ENCODE measurements around the gene SMARCC2. TPM values are rescaled to one million over a fixed set of nuclear protein-coding genes. Genes with fewer than 3 reads are reported as not detected.

The SMARCC2 gene
- total RNA-seq, 1 donor from 2014 or later, result 147 TPM

- H3K27ac Mint-ChIP-seq, result peak overlapping the region; percentile 97
- H3K9me3 Mint-ChIP-seq, result no peaks in the 10 kb centered on the region
- peak overlapping the region; percentile 94 for H3K4me3 Mint-ChIP-seq
Observed at GRCh38 chr12:56153678-56154065, 35.6 kb downstream of the SMARCC2 start.

GRCh38 chr12:56152756-56153677, 36.3 kb downstream of the SMARCC2 start:
- no peak for TF ChIP-seq CTCF (conservative IDR thresholded peaks at IDR 0.05)
- Mint-ChIP-seq H3K27ac (peak overlapping the region; percentile 97), H3K4me3 (peak overlapping the region; percentile 94), H3K9me3 (no peaks in the 10 kb centered on the region), H3K36me3 (peaks cover 4% of the 10 kb centered on the region), H3K27me3 (no peaks in the 10 kb centered on the region), H3K4me1 (ENCODE audit: unreplicated experiment) (peaks cover 35% of the 10 kb centered on the region)
- DNase-seq (ENCODE audit: extremely low spot score, unreplicated experiment), result no peak

More at GRCh38 chr12:56153678-56154065, 35.6 kb downstream of the SMARCC2 start:
- H3K36me3 Mint-ChIP-seq, result peaks cover 8% of the 10 kb centered on the region
- peaks cover 35% of the 10 kb centered on the region for H3K4me1 Mint-ChIP-seq (ENCODE audit: unreplicated experiment)
- TF ChIP-seq CTCF (conservative IDR thresholded peaks at IDR 0.05), result no peak
- H3K27me3 Mint-ChIP-seq, result peaks cover 3% of the 10 kb centered on the region
- DNase-seq (ENCODE audit: extremely low spot score, unreplicated experiment), result no peak

GRCh38 chr12:56152132-56152755, 37.0 kb downstream of the SMARCC2 start, which contains the start of gene MYL6B:
MYL6B (plus strand) TSS chr12:56152587; CDS start chr12:56153919, 1,332 bp downstream.
- no peaks in the 10 kb centered on the region for H3K9me3 Mint-ChIP-seq
- H3K4me1 Mint-ChIP-seq (ENCODE audit: unreplicated experiment), result peaks cover 30% of the 10 kb centered on the region
- peak within 1 kb of the TSS; percentile 97 for H3K27ac Mint-ChIP-seq
- peak; percentile 91 for DNase-seq (ENCODE audit: extremely low spot score, unreplicated experiment)
- peak within 1 kb of the TSS; percentile 94 for H3K4me3 Mint-ChIP-seq
- H3K36me3 Mint-ChIP-seq, result peaks cover 4% of the 10 kb centered on the region
- no peak for TF ChIP-seq CTCF (conservative IDR thresholded peaks at IDR 0.05)
- no peaks in the 10 kb centered on the region for H3K27me3 Mint-ChIP-seq

- Mint-ChIP-seq H3K4me1 (ENCODE audit: unreplicated experiment) (peaks cover 33% of the 10 kb centered on the region), H3K27ac (peak overlapping the region; percentile 97), H3K9me3 (no peaks in the 10 kb centered on the region), H3K36me3 (peaks cover 4% of the 10 kb centered on the region), H3K4me3 (peak overlapping the region; percentile 94), H3K27me3 (no peaks in the 10 kb centered on the region)
- DNase-seq (ENCODE audit: extremely low spot score, unreplicated experiment), result no peak
- peak; percentile 67 for TF ChIP-seq CTCF (conservative IDR thresholded peaks at IDR 0.05)
Observed at GRCh38 chr12:56151672-56152131, 37.6 kb downstream of the SMARCC2 start.

GRCh38 chr12:56150563-56150962, 38.7 kb downstream of the SMARCC2 start:
- Mint-ChIP-seq H3K9me3 (no peaks in the 10 kb centered on the region), H3K4me3 (peak overlapping the region; percentile 94), H3K27me3 (no peaks in the 10 kb centered on the region), H3K36me3 (peaks cover 4% of the 10 kb centered on the region), H3K27ac (peak overlapping the region; percentile 74), H3K4me1 (ENCODE audit: unreplicated experiment) (peaks cover 33% of the 10 kb centered on the region)
- no peak for DNase-seq (ENCODE audit: extremely low spot score, unreplicated experiment)
- TF ChIP-seq CTCF (conservative IDR thresholded peaks at IDR 0.05), result no peak

Measured in type B pancreatic cell (in vitro differentiated cells).